ENCODE data around the gene KIAA0825. TPM values are rescaled to one million over a fixed set of nuclear protein-coding genes. Genes with fewer than 3 reads are reported as not detected.

KIAA0825 gene
- total and polyA plus RNA-seq, 2 of the 8 experiments (the other 6 are each of a cell fraction or from before 2014, with no cell fraction given), result 0.60 to 1.0 TPM

DNA sequence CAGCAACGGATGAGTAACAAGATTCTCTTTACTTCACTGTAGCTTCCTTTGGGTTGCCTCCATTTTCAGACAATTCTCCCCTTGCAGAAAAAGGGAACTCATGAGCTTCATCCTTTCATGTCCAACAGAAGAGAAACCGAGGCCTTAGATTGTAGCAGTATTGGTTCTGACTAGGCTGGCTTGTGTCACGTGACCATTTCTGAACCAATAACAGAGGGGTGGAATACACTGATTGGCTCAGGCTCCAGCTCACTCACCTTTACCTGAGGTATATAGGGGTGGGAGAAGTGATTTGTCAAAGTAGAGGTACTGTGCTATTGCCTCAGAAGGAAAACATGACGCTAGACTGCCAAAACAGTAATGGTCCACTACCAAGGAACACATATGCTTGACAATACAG, 343.7 kb downstream of the KIAA0825 start (continued):
- TF ChIP-seq CHD7 (IDR thresholded peaks at IDR 0.05; ENCODE audit: insufficient replicate concordance, low read length) (no peak), SIN3A (conservative IDR thresholded peaks at IDR 0.05 in 1 of 2, IDR thresholded peaks at IDR 0.05 in 1 of 2; ENCODE audit: low read depth in 1 of 2, low read length in 2 of 2) (no peak), KDM5A (IDR thresholded peaks at IDR 0.05; ENCODE audit: low read length) (no peak), FOSL1 (IDR thresholded peaks at IDR 0.05; ENCODE audit: insufficient read depth, low read depth, low read length) (no peak), CBX5 (IDR thresholded peaks at IDR 0.05; ENCODE audit: low read depth, low read length) (no peak), SIRT6 (IDR thresholded peaks at IDR 0.05; ENCODE audit: low read length) (no peak), SP2 (IDR thresholded peaks at IDR 0.05; ENCODE audit: low read length) (no peak), HDAC2 (IDR thresholded peaks at IDR 0.05; ENCODE audit: borderline replicate concordance in 1 of 2, low read depth in 2 of 2, low read length in 2 of 2) (no peak), RXRA (IDR thresholded peaks at IDR 0.05; ENCODE audit: insufficient read depth, low read depth, low read length) (no peak), TEAD4 (IDR thresholded peaks at IDR 0.05; ENCODE audit: low read depth, low read length) (no peak)
